ENCODE measurements around the gene ZNF274. TPM values are rescaled to one million over a fixed set of nuclear protein-coding genes. Genes with fewer than 3 reads are reported as not detected.

Gene ZNF274
- total and polyA plus RNA-seq, 2 of the 8 experiments (the other 6 are each of a cell fraction or from before 2014, with no cell fraction given) = 13.3 to 25.1 TPM

- H3K4me3 ChIP-seq (ENCODE audit: extremely low read depth in 1 of 4, insufficient read depth in 2 of 4, low read depth in 3 of 4, low read length in 4 of 4) = no peak overlapping the region
- no peak overlapping the region for H3K4me2 ChIP-seq (ENCODE audit: insufficient read depth in 1 of 2, low read depth in 2 of 2, low read length in 2 of 2)
- H2BK5ac ChIP-seq (ENCODE audit: low read depth, low read length) = no peak overlapping the region
- H2BK12ac ChIP-seq (ENCODE audit: low read depth, low read length) = no peak overlapping the region
- no peak overlapping the region for H3K9ac ChIP-seq (replicated peaks in 1 of 4; ENCODE audit: extremely low read depth in 1 of 4, low read depth in 3 of 4, low read length in 3 of 4)
- no peak overlapping the region for H2AFZ ChIP-seq (ENCODE audit: low read length)
- WGBS, 2 experiments (ENCODE audit: extremely low coverage in 1 of 2, insufficient coverage in 1 of 2, insufficient read length in 1 of 2, insufficient replicate concordance in 2 of 2, low coverage in 1 of 2, low lambda C conversion rate in 2 of 2, missing lambda C conversion rate in 1 of 2) = 69% methylated on average over 4 of the region's 4 CpGs; no CpG with 5 or more reads in 1 of the 2 experiments
- no peak overlapping the region for H3K4ac ChIP-seq (replicated peaks; ENCODE audit: insufficient read length, low read depth, low read length)
- no peak overlapping the region for H2BK20ac ChIP-seq (ENCODE audit: low read length)
- H3K14ac ChIP-seq (ENCODE audit: insufficient read length) = no peak overlapping the region
- no peaks in the 10 kb centered on the region for H3K36me3 ChIP-seq (ENCODE audit: control insufficient read depth in 2 of 4, insufficient read depth in 4 of 4, low read length in 3 of 4)
- H3K9me3 ChIP-seq (ENCODE audit: insufficient read depth in 2 of 2, low read depth in 1 of 2, low read length in 1 of 2) = peaks cover 57 to 81% of the 10 kb centered on the region in 2 experiments
- no peak overlapping the region for H2BK15ac ChIP-seq (ENCODE audit: low read length)
- no peaks in the 10 kb centered on the region for H4K20me1 ChIP-seq (replicated peaks in 1 of 2; ENCODE audit: control insufficient read depth in 1 of 2, insufficient read depth in 2 of 2, low read length in 2 of 2)
- H3K23me2 ChIP-seq (ENCODE audit: low read depth, low read length) = no peaks in the 10 kb centered on the region
- no peak overlapping the region for H4K91ac ChIP-seq (replicated peaks; ENCODE audit: insufficient read length, low read length)
- H3K23ac ChIP-seq (ENCODE audit: insufficient read length) = no peak overlapping the region
- H2BK120ac ChIP-seq (replicated peaks; ENCODE audit: low read depth, low read length) = no peak overlapping the region
- H3K4me1 ChIP-seq (replicated peaks in 1 of 4; ENCODE audit: control insufficient read depth in 3 of 4, insufficient read depth in 4 of 4, low read length in 3 of 4) = no peaks in the 10 kb centered on the region
- H4K5ac ChIP-seq (ENCODE audit: insufficient read length, low read depth, low read length) = no peak overlapping the region
- H3K79me2 ChIP-seq (ENCODE audit: control insufficient read depth in 1 of 2, insufficient read depth in 2 of 2, low read length in 2 of 2) = no peaks in the 10 kb centered on the region
- FAIRE-seq = no peak
- H4K8ac ChIP-seq (ENCODE audit: extremely low read depth, insufficient read depth, low read length) = no peak overlapping the region
- no peak for DNase-seq (ENCODE audit: low read depth in 1 of 2, low spot score in 2 of 2)
- no peak overlapping the region for H3K27ac ChIP-seq (ENCODE audit: low read depth, low read length)
- TF ChIP-seq POLR2A (IDR thresholded peaks at IDR 0.05; ENCODE audit: control extremely low read depth in 1 of 2, low read depth in 2 of 2, low read length in 2 of 2) = no peak
- TF ChIP-seq ZNF274 (IDR thresholded peaks at IDR 0.05; ENCODE audit: borderline replicate concordance, extremely low read depth, low read length) = peak; percentile 94
- POLR2A ChIA-PET (ENCODE audit: partially characterized antibody) = interaction anchor here (1.4 kb wide), 1 partner anchor 17 kb away, joined by 4 read pairs; the partner anchor contains the start of gene ZNF274
- no peaks in the 10 kb centered on the region for H3K27me3 ChIP-seq (replicated peaks in 1 of 4; ENCODE audit: control insufficient read depth in 3 of 4, extremely low read depth in 1 of 4, insufficient read depth in 3 of 4, low read length in 3 of 4)
- no peak overlapping the region for H2AK5ac ChIP-seq (ENCODE audit: low read depth, low read length)
- H3K56ac ChIP-seq (replicated peaks; ENCODE audit: insufficient read length, low read depth, low read length) = no peak overlapping the region
- no peaks in the 10 kb centered on the region for H3K79me1 ChIP-seq (ENCODE audit: low read depth, low read length)
- CTCF ChIA-PET (ENCODE audit: partially characterized antibody) = no interaction called here
- H3K18ac ChIP-seq (ENCODE audit: extremely low read depth, low read length) = no peak overlapping the region
Measured at GRCh38 chr19:58166708-58167280, 16.1 kb upstream of the ZNF274 start.
